ENCODE measurements around the gene GALNTL6. TPM values are rescaled to one million over a fixed set of nuclear protein-coding genes. Genes with fewer than 3 reads are reported as not detected.

GALNTL6 gene
- total and polyA plus RNA-seq, 2 experiments from 2014 or later: 0.38 to 0.40 TPM

DNA sequence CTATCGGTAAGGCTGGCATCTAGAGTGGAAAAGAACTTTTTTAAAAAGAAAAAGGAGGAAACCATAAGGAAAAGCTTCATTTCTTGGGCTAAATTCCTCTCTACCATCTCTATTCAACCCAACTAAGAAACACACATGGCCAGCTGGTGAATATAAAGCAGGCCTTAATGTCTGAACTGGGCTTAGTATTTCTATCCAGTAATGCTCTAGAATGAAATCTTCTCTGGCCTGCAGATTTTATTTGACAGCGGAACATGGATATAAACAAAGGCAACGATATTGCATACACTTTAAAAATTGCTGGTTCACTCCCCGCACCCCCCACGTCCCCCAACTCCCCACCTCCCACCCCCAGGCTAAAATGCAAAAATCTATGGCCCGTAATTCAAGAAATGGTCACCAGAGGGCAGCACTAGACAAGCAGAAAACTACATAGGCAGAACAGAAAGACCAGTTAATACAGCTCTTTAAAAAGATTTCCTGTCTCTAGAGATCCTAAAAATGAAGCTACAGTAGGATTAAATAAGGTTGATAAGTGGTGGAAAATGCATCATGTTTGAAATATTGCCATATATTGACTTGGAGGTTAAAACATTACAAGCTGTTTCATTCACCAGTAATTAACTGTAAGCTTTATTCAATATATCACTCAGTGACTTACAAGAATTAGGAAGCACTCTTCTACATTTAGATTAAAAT, 1200.2 kb downstream of the GALNTL6 start:
- H3K4me3 Mint-ChIP-seq: no peak overlapping the region
- H2AFZ ChIP-seq: peak overlapping the region; percentile 21; the same call in 1 of the 2 replicates

DNA sequence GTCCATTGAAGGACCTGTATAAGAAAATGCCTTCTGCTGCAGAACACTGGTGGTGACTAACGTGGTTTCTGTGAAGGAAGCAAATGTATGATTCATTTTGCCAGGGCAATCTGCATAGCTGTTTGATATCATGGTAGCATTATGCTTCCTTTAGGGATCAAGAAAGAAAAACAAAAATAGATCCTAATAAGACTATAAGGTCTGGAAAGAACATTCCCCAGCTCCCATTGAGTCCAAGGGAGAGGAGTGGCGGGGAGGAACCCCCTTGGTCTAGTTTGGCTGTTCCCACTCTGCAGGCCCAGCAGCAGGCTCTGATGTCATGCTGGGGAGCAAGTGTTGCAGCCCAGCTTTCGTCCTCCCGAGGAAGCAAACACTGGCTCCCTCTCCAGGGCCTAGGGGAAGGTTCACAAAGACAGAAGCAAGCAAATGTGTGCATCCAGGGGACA, 1200.9 kb downstream of the GALNTL6 start:
- peaks cover 39% of the 10 kb centered on the region for H3K4me1 Mint-ChIP-seq
- H3K27me3 Mint-ChIP-seq (ENCODE audit: insufficient read depth, low read depth, poor library complexity): no peaks in the 10 kb centered on the region
- ATAC-seq (peak; percentile 98), DNase-seq (ENCODE audit: low spot score) (peak; percentile 84)
- no peaks in the 10 kb centered on the region for H3F3A ChIP-seq (replicated peaks; ENCODE audit: low read depth)
- peaks cover 13% of the 10 kb centered on the region for H3K36me3 Mint-ChIP-seq (ENCODE audit: low read depth)
- TF ChIP-seq ZNF462 (CRISPR knock-in tag; IDR thresholded peaks at IDR 0.05) (peak; percentile 44; the same call in 1 of the 2 replicates), ZNF331 (CRISPR knock-in tag; IDR thresholded peaks at IDR 0.05; ENCODE audit: low read depth) (no peak), STAT1 (IDR thresholded peaks at IDR 0.05; ENCODE audit: unreplicated experiment) (no peak), CREB1 (CRISPR knock-in tag; IDR thresholded peaks at IDR 0.05; ENCODE audit: low read depth) (peak; percentile 74)
- TF ChIP-seq, protein P1, sequence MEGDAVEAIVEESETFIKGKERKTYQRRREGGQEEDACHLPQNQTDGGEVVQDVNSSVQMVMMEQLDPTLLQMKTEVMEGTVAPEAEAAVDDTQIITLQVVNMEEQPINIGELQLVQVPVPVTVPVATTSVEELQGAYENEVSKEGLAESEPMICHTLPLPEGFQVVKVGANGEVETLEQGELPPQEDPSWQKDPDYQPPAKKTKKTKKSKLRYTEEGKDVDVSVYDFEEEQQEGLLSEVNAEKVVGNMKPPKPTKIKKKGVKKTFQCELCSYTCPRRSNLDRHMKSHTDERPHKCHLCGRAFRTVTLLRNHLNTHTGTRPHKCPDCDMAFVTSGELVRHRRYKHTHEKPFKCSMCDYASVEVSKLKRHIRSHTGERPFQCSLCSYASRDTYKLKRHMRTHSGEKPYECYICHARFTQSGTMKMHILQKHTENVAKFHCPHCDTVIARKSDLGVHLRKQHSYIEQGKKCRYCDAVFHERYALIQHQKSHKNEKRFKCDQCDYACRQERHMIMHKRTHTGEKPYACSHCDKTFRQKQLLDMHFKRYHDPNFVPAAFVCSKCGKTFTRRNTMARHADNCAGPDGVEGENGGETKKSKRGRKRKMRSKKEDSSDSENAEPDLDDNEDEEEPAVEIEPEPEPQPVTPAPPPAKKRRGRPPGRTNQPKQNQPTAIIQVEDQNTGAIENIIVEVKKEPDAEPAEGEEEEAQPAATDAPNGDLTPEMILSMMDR (conservative IDR thresholded peaks at IDR 0.05; ENCODE audit: low read depth in 2 of 2): peak; percentile 43 to 67
- H3K27ac ChIP-seq (ENCODE audit: low read depth): peak overlapping the region; percentile 41; the same call in 1 of the 2 replicates
- peak overlapping the region; percentile 67; the same call in 1 of the 2 replicates for H2AFZ ChIP-seq
- no peaks in the 10 kb centered on the region for H3K79me2 ChIP-seq (replicated peaks; ENCODE audit: insufficient read depth)
- no peaks in the 10 kb centered on the region for H3K36me3 ChIP-seq (ENCODE audit: insufficient read depth)
- no peak overlapping the region for H3K4me3 Mint-ChIP-seq
- H3K4me2 ChIP-seq: no peak overlapping the region; the same call in 1 of the 2 replicates
- no peak overlapping the region for H3K4me3 ChIP-seq
- H3K27me3 ChIP-seq (ENCODE audit: insufficient read depth): no peaks in the 10 kb centered on the region
- peaks cover 5% of the 10 kb centered on the region; the same call in 1 of the 2 replicates for H3K9me2 ChIP-seq (ENCODE audit: insufficient read depth)
- H3K27ac Mint-ChIP-seq: peak overlapping the region; percentile 57
- H3K4me1 ChIP-seq (ENCODE audit: insufficient read depth): peaks cover 30% of the 10 kb centered on the region
- H4K20me1 ChIP-seq (replicated peaks; ENCODE audit: insufficient read depth): no peaks in the 10 kb centered on the region
- H3K9me3 Mint-ChIP-seq: peaks cover 20% of the 10 kb centered on the region

More for the DNA sequence above, 1200.2 kb downstream of the GALNTL6 start:
- peaks cover 30% of the 10 kb centered on the region for H3K4me1 ChIP-seq (ENCODE audit: insufficient read depth)
- H3K4me3 ChIP-seq: no peak overlapping the region
- peaks cover 13% of the 10 kb centered on the region for H3K36me3 Mint-ChIP-seq (ENCODE audit: low read depth)
- peak; percentile 66 for ATAC-seq
- H3K27me3 ChIP-seq (ENCODE audit: insufficient read depth): no peaks in the 10 kb centered on the region
- H3K79me2 ChIP-seq (replicated peaks; ENCODE audit: insufficient read depth): no peaks in the 10 kb centered on the region
- H3K9me2 ChIP-seq (ENCODE audit: insufficient read depth): peaks cover 5% of the 10 kb centered on the region; the same call in 1 of the 2 replicates
- peak overlapping the region; percentile 58; the same call in 1 of the 2 replicates for H3K27ac Mint-ChIP-seq
- H3K4me1 Mint-ChIP-seq: peaks cover 36% of the 10 kb centered on the region
- TF ChIP-seq, protein P1 (conservative IDR thresholded peaks at IDR 0.05; ENCODE audit: low read depth in 2 of 2): peak; percentile 82 to 90
- TF ChIP-seq ZNF114 (CRISPR knock-in tag; IDR thresholded peaks at IDR 0.05): no peak
- 0 out of 2 replicates have a peak overlapping the region, but pooled peaks have one; percentile 23 for H3K4me2 ChIP-seq
- H3K27ac ChIP-seq (ENCODE audit: low read depth): no peak overlapping the region
- no peaks in the 10 kb centered on the region for H3K27me3 Mint-ChIP-seq (ENCODE audit: insufficient read depth, low read depth, poor library complexity)
- H4K20me1 ChIP-seq (replicated peaks; ENCODE audit: insufficient read depth): no peaks in the 10 kb centered on the region
- no peaks in the 10 kb centered on the region for H3F3A ChIP-seq (replicated peaks; ENCODE audit: low read depth)
- peak; percentile 68 for DNase-seq (ENCODE audit: low spot score)
- H3K36me3 ChIP-seq (ENCODE audit: insufficient read depth): no peaks in the 10 kb centered on the region
- peaks cover 20% of the 10 kb centered on the region for H3K9me3 Mint-ChIP-seq
